Anterior cingulate cortex (tissue), 58 donors: ENCODE measurements around the gene CHKB.
"Not testable (repeated sequence)": the region's sequence is repeated elsewhere in the genome, so short reads cannot be mapped to it uniquely, and the experiment has no call there.

Experiments used
- DNase-seq, 58 donors: peaks; one replicate each; lab custom pipeline; 2025; lab: John Stamatoyannopoulos, UW

The CHKB gene

GRCh38 chr22:50535113-50535512 is 47.5 kb downstream of the CHKB start:
- DNase-seq, result no peak

- not testable (repeated sequence) for DNase-seq
These were observed 48.6 kb downstream of the CHKB start for GRCh38 chr22:50533856-50534711.

- no peak for DNase-seq
These were observed 49.5 kb downstream of the CHKB start for GRCh38 chr22:50532824-50533796.

- no peak for DNase-seq
These were observed 50.5 kb downstream of the CHKB start for GRCh38 chr22:50531962-50532674.

- no peak for DNase-seq
These were observed 51.1 kb downstream of the CHKB start for GRCh38 chr22:50531546-50531961.

GRCh38 chr22:50530877-50531545 is 51.6 kb downstream of the CHKB start:
- DNase-seq, result peak in 1 of 58 donors; percentile 13

- DNase-seq, result no peak
These were observed 52.1 kb downstream of the CHKB start for GRCh38 chr22:50530580-50530876.

- peak in 1 of 58 donors; percentile 21 for DNase-seq
These were observed 52.6 kb downstream of the CHKB start, which contains the start of gene TYMP for GRCh38 chr22:50529897-50530579. TSS of gene TYMP (minus strand) at chr22:50530012. CDS start at chr22:50529709, 303 bp downstream.

- DNase-seq, result no peak
These were observed 53.2 kb downstream of the CHKB start for GRCh38 chr22:50529416-50529896.
